IMR-90 (cell line): ENCODE results near the gene MAGI2. TPM values are rescaled to one million over a fixed set of nuclear protein-coding genes. Genes with fewer than 3 reads are reported as not detected.

Experiments
- ATAC-seq: fragments of 200-7000 bp; cut with Tn5 transposase; 2 replicates; pipeline ENCODE4 v1.9.1; 2020; ENCODE audit warnings: low read depth, mild to moderate bottlenecking, moderate library complexity
- BruUV-seq: library from RNA; stranded (reverse); fragments of 400-500 nt; replicated peaks from 2 replicates; lab custom pipeline; 2021; lab: Mats Ljungman, UMichigan
- CTCF ChIA-PET: fragments of 300-600 bp; formaldehyde crosslinking; extraction: SDS; loops from one replicate; lab custom pipeline; 2021; ENCODE audit warnings: antibody characterized with exemption; lab: Yijun Ruan, JAX
- POLR2A ChIA-PET: fragments of 300-600 bp; sonication (Branson Sonifier 250); formaldehyde crosslinking; loops from one replicate; lab custom pipeline; 2022; ENCODE audit warnings: antibody characterized with exemption; ENCODE audit not compliant: unreplicated experiment; lab: Charles Lee
- DNase-seq: peaks from one replicate; pipeline ENCODE4 v3.0.0; 2013
- H2AFZ ChIP-seq: replicated peaks from 2 replicates; pipeline ENCODE3; 2013; ENCODE audit warnings: low read length, mild to moderate bottlenecking; ENCODE audit not compliant: poor library complexity
- H2AK5ac ChIP-seq: 2 replicates; pipeline ENCODE4 v1.6.1; 2013; ENCODE audit warnings: low read depth, low read length, inconsistent platforms
- H2AK9ac ChIP-seq: replicated peaks from 2 replicates; pipeline ENCODE3; 2013; ENCODE audit warnings: mild to moderate bottlenecking, low read depth, low read length, moderate library complexity; ENCODE audit not compliant: poor library complexity
- H2BK120ac ChIP-seq: 2 replicates; pipeline ENCODE4 v1.6.1; 2013; ENCODE audit warnings: low read depth, low read length, inconsistent platforms
- H2BK15ac ChIP-seq: 3 replicates; pipeline ENCODE4 v1.6.1; 2013; ENCODE audit warnings: low read depth, low read length, inconsistent platforms
- H2BK20ac ChIP-seq: 2 replicates; pipeline ENCODE4 v1.6.1; 2013; ENCODE audit warnings: low read depth, mild to moderate bottlenecking, inconsistent platforms, low read length, moderate library complexity
- H2BK5ac ChIP-seq: 2 replicates; pipeline ENCODE4 v1.6.1; 2013; ENCODE audit warnings: mild to moderate bottlenecking, low read depth, low read length, inconsistent platforms; ENCODE audit not compliant: poor library complexity, severe bottlenecking
- H3K14ac ChIP-seq: replicated peaks from 2 replicates; pipeline ENCODE4 v1.6.1; 2013; ENCODE audit warnings: low read depth, low read length, inconsistent platforms
- H3K18ac ChIP-seq: 2 replicates; pipeline ENCODE4 v1.6.1; 2013; ENCODE audit warnings: low read depth, low read length, control low read depth
- H3K23ac ChIP-seq: 2 replicates; pipeline ENCODE4 v1.6.1; 2013; ENCODE audit warnings: low read depth, low read length, inconsistent platforms
- H3K27ac ChIP-seq: 2 replicates; pipeline ENCODE4 v1.5.1; 2013; ENCODE audit warnings: mild to moderate bottlenecking, control low read depth, low read length; ENCODE audit not compliant: insufficient read depth
- H3K27me3 ChIP-seq: 2 replicates; pipeline ENCODE4 v1.6.1; 2013; ENCODE audit warnings: low read length; ENCODE audit not compliant: control insufficient read depth, insufficient read depth
- H3K36me3 ChIP-seq: 2 replicates; pipeline ENCODE4 v1.6.1; 2013; ENCODE audit warnings: low read length, mixed read lengths; ENCODE audit not compliant: control insufficient read depth, insufficient read depth
- H3K4ac ChIP-seq: 2 replicates; pipeline ENCODE4 v1.6.1; 2013; ENCODE audit warnings: low read depth, low read length, inconsistent platforms
- H3K4me1 ChIP-seq: 2 replicates; pipeline ENCODE4 v1.6.1; 2013; ENCODE audit warnings: low read length, mixed read lengths; ENCODE audit not compliant: control insufficient read depth, insufficient read depth
- H3K4me2 ChIP-seq: 2 replicates; pipeline ENCODE4 v1.6.1; 2013; ENCODE audit warnings: low read depth, mild to moderate bottlenecking, control low read depth, low read length, moderate library complexity
- H3K4me3 ChIP-seq: 2 replicates; pipeline ENCODE4 v1.5.1; 2013; ENCODE audit warnings: low read depth, mild to moderate bottlenecking, control low read depth, low read length, moderate library complexity; ENCODE audit not compliant: insufficient read depth
- H3K56ac ChIP-seq: 2 replicates; pipeline ENCODE4 v1.6.1; 2013; ENCODE audit warnings: low read length, inconsistent platforms; ENCODE audit not compliant: insufficient read depth; ENCODE audit errors: extremely low read depth
- H3K79me1 ChIP-seq, 2 experiments: 2 replicates each; pipeline ENCODE4 v1.6.1; 2013; ENCODE audit warnings: low read length in 2 of 2, inconsistent platforms in 1 of 2, low read depth in 1 of 2
- H3K9ac ChIP-seq: 2 replicates; pipeline ENCODE4 v1.6.1; 2013; ENCODE audit warnings: low read depth, low read length, control low read depth
- H3K9me1 ChIP-seq: 2 replicates; pipeline ENCODE4 v1.6.1; 2013; ENCODE audit warnings: low read length, inconsistent platforms; ENCODE audit not compliant: insufficient read depth
- H3K9me3 ChIP-seq: 2 replicates; pipeline ENCODE4 v1.6.1; 2013; ENCODE audit warnings: low read length; ENCODE audit not compliant: control insufficient read depth, insufficient read depth
- H4K20me1 ChIP-seq: 2 replicates; pipeline ENCODE4 v1.6.1; 2013; ENCODE audit warnings: low read length, inconsistent platforms; ENCODE audit not compliant: insufficient read depth
- H4K5ac ChIP-seq: 2 replicates; pipeline ENCODE4 v1.6.1; 2013; ENCODE audit warnings: mild to moderate bottlenecking, low read depth, low read length, control low read depth
- H4K8ac ChIP-seq, 2 experiments: 2 replicates each; pipeline ENCODE4 v1.6.1; 2013; ENCODE audit warnings: low read depth in 2 of 2, low read length in 2 of 2, control low read depth in 1 of 2, inconsistent platforms in 1 of 2
- H4K91ac ChIP-seq: 2 replicates; pipeline ENCODE4 v1.6.1; 2013; ENCODE audit warnings: low read depth, low read length, inconsistent platforms; ENCODE audit not compliant: insufficient read depth
- BHLHE40 ChIP-seq: fragments of 150-350 bp; IDR thresholded peaks from 2 replicates; pipeline ENCODE4 v1.6.1; 2016; ENCODE audit warnings: mild to moderate bottlenecking, low read depth, low read length
- CEBPB ChIP-seq: IDR thresholded peaks from 2 replicates; pipeline ENCODE4 v1.6.1; 2012; ENCODE audit warnings: low read depth, low read length, improper control_type of control experiment
- CHD1 ChIP-seq: IDR thresholded peaks from 2 replicates; pipeline ENCODE4 v1.6.1; 2012; ENCODE audit warnings: low read depth, low read length, improper control_type of control experiment
- FOS ChIP-seq: fragments of 150-350 bp; IDR thresholded peaks from 2 replicates; pipeline ENCODE4 v1.6.1; 2016; ENCODE audit warnings: low read depth, low read length
- MAFK ChIP-seq: IDR thresholded peaks from 2 replicates; pipeline ENCODE4 v1.6.1; 2012; ENCODE audit warnings: low read depth, low read length, improper control_type of control experiment
- MAZ ChIP-seq: IDR thresholded peaks from 2 replicates; pipeline ENCODE4 v1.6.1; 2012; ENCODE audit warnings: low read depth, mild to moderate bottlenecking, low read length, improper control_type of control experiment, moderate library complexity, borderline replicate concordance
- MXI1 ChIP-seq: IDR thresholded peaks from 2 replicates; pipeline ENCODE4 v1.6.1; 2012; ENCODE audit warnings: low read depth, mild to moderate bottlenecking, low read length, moderate library complexity, borderline replicate concordance
- NFE2L2 ChIP-seq: fragments of 150-350 bp; IDR thresholded peaks from 2 replicates; pipeline ENCODE4 v1.6.1; 2016; ENCODE audit warnings: low read depth, mild to moderate bottlenecking, low read length
- POLR2A ChIP-seq: IDR thresholded peaks from 2 replicates; pipeline ENCODE4 v1.6.1; 2012; ENCODE audit warnings: mild to moderate bottlenecking, low read depth, low read length
- RAD21 ChIP-seq: IDR thresholded peaks from 2 replicates; pipeline ENCODE4 v1.6.1; 2012; ENCODE audit warnings: low read length, improper control_type of control experiment
- RCOR1 ChIP-seq: IDR thresholded peaks from 2 replicates; pipeline ENCODE4 v1.6.1; 2012; ENCODE audit warnings: mild to moderate bottlenecking, low read length, improper control_type of control experiment; ENCODE audit not compliant: insufficient replicate concordance
- RFX5 ChIP-seq: IDR thresholded peaks from 2 replicates; pipeline ENCODE4 v1.8.0; 2012; ENCODE audit warnings: low read depth, mild to moderate bottlenecking, low read length, moderate library complexity
- SMC3 ChIP-seq: fragments of 150-350 bp; IDR thresholded peaks from 2 replicates; pipeline ENCODE4 v1.6.1; 2016; ENCODE audit warnings: low read depth, mild to moderate bottlenecking, antibody characterized with exemption, low read length, moderate library complexity
- WGBS, 2 experiments: methylation state at CpG; one replicate each; pipeline versions ENCODE4 v1.1.5 to v1.1.7; 2013; ENCODE audit warnings: missing lambda C conversion rate in 2 of 2; ENCODE audit not compliant: insufficient read length in 1 of 2; ENCODE audit errors: extremely low coverage in 2 of 2; 5-methylcytosine and 5-hydroxymethylcytosine counted together
- dilution Hi-C: fragments of 300-500 bp; cut with HindIII; formaldehyde crosslinking; loops from one replicate; pipeline ENCODE4 v1.14.3; 2018; ENCODE audit warnings: low sequenced_read_pairs; ENCODE audit not compliant: unreplicated experiment
- in situ Hi-C: fragments of 300-500 bp; cut with MboI; formaldehyde crosslinking; loops from 3 replicates; pipeline ENCODE4 v1.14.3; 2019; ENCODE audit warnings: low sequenced_read_pairs, inconsistent platforms, mixed read lengths
- intact Hi-C: fragments of 100-400 bp; cut with micrococcal nuclease; formaldehyde crosslinking; loops from 2 replicates; pipeline ENCODE4 v1.10.0; 2022
- polyA plus RNA-seq, 3 experiments: library from polyadenylated mRNA; depleted of rRNA; stranded (reverse); fragments of >200 nt; gene quantifications; 2 replicates each; pipeline ENCODE4 v1.2.3, GENCODE V29; 2012; ENCODE audit warnings: low replicate concordance in 1 of 3
- total RNA-seq: library from RNA; depleted of rRNA; stranded (reverse); fragments of >200 nt; gene quantifications from 2 replicates; pipeline ENCODE4 v1.2.3, GENCODE V29; 2012
- TF ChIP-seq, protein P1 (sequence below): fragments of 150-350 bp; IDR thresholded peaks from 2 replicates; pipeline ENCODE4 v1.6.1; 2017; ENCODE audit warnings: mild to moderate bottlenecking, antibody characterized with exemption, low read length, low read depth
- TF ChIP-seq, protein P2 (sequence below): conservative IDR thresholded peaks from 2 replicates; pipeline ENCODE4 v1.5.1; 2012; ENCODE audit warnings: mild to moderate bottlenecking, low read depth, low read length, improper control_type of control experiment
- TF ChIP-seq, protein P3 (sequence below): fragments of 150-350 bp; IDR thresholded peaks from 2 replicates; pipeline ENCODE4 v1.6.1; 2016; ENCODE audit warnings: low read depth, mild to moderate bottlenecking, low read length, moderate library complexity, borderline replicate concordance

The MAGI2 gene
- total and polyA plus RNA-seq, 2 of the 4 experiments (the other 2 are of a cell fraction), result 2.5 to 17.9 TPM

DNA sequence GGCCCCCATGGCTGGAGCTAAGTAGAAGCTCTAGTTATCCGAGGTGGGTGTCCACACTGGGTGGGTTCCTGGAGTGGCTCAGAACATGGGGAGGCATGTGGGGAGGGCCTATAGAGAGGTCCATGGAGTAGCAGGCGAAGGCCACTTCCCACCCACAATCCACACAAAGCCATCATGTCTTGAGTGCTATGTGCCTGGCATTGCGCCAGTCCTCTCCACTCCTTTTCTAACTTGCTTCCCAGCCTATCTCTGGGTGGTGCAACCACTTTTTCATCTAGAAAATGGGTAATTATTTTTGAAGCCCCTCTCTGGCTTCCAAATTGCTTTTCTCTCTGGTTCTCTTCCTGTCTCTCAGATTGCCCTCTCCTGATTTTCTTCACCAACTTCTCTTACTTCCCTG is 1391.3 kb downstream of the MAGI2 start:
- in situ Hi-C loops (no loop called here), intact Hi-C loops (no loop called here), dilution Hi-C loops (no loop called here)
- no CpG with 5 or more reads among the region's 3 CpGs for WGBS, 2 experiments
- H3K4me1 ChIP-seq, result no peaks in the 10 kb centered on the region
- ATAC-seq (no peak), DNase-seq (no peak)
- no peaks in the 10 kb centered on the region for H3K27me3 ChIP-seq
- H2BK20ac ChIP-seq, result no peak overlapping the region
- H3K18ac ChIP-seq, result no peak overlapping the region
- no peak overlapping the region for H4K8ac ChIP-seq
- no peaks in the 10 kb centered on the region for H3K9me1 ChIP-seq
- H2BK5ac ChIP-seq, result no peak overlapping the region
- no peak overlapping the region for H3K27ac ChIP-seq
- BruUV-seq, result no TSS peak
- H3K56ac ChIP-seq, result no peak overlapping the region
- no peaks in the 10 kb centered on the region for H3K79me1 ChIP-seq
- no peaks in the 10 kb centered on the region for H3K36me3 ChIP-seq
- no peak overlapping the region for H3K4me3 ChIP-seq
- H2AK9ac ChIP-seq, result no peak overlapping the region
- no peak overlapping the region for H4K91ac ChIP-seq
- TF ChIP-seq, protein P1, sequence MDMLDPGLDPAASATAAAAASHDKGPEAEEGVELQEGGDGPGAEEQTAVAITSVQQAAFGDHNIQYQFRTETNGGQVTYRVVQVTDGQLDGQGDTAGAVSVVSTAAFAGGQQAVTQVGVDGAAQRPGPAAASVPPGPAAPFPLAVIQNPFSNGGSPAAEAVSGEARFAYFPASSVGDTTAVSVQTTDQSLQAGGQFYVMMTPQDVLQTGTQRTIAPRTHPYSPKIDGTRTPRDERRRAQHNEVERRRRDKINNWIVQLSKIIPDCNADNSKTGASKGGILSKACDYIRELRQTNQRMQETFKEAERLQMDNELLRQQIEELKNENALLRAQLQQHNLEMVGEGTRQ, result no peak
- TF ChIP-seq POLR2A (no peak), FOS (no peak), MAZ (no peak), MXI1 (no peak), RFX5 (no peak), MAFK (no peak), CEBPB (no peak), CHD1 (no peak), RAD21 (no peak), RCOR1 (no peak), SMC3 (no peak), NFE2L2 (no peak), BHLHE40 (no peak)
- TF ChIP-seq, protein P2, sequence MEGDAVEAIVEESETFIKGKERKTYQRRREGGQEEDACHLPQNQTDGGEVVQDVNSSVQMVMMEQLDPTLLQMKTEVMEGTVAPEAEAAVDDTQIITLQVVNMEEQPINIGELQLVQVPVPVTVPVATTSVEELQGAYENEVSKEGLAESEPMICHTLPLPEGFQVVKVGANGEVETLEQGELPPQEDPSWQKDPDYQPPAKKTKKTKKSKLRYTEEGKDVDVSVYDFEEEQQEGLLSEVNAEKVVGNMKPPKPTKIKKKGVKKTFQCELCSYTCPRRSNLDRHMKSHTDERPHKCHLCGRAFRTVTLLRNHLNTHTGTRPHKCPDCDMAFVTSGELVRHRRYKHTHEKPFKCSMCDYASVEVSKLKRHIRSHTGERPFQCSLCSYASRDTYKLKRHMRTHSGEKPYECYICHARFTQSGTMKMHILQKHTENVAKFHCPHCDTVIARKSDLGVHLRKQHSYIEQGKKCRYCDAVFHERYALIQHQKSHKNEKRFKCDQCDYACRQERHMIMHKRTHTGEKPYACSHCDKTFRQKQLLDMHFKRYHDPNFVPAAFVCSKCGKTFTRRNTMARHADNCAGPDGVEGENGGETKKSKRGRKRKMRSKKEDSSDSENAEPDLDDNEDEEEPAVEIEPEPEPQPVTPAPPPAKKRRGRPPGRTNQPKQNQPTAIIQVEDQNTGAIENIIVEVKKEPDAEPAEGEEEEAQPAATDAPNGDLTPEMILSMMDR, result no peak
- TF ChIP-seq, protein P3, sequence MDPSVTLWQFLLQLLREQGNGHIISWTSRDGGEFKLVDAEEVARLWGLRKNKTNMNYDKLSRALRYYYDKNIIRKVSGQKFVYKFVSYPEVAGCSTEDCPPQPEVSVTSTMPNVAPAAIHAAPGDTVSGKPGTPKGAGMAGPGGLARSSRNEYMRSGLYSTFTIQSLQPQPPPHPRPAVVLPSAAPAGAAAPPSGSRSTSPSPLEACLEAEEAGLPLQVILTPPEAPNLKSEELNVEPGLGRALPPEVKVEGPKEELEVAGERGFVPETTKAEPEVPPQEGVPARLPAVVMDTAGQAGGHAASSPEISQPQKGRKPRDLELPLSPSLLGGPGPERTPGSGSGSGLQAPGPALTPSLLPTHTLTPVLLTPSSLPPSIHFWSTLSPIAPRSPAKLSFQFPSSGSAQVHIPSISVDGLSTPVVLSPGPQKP, result no peak
- H4K5ac ChIP-seq, result no peak overlapping the region
- no peak overlapping the region for H3K9ac ChIP-seq
- no peak overlapping the region for H3K14ac ChIP-seq
- no peak overlapping the region for H2BK120ac ChIP-seq
- H2BK15ac ChIP-seq, result no peak overlapping the region
- H3K23ac ChIP-seq, result no peak overlapping the region
- H2AK5ac ChIP-seq, result no peak overlapping the region
- ChIA-PET CTCF (no interaction called here), POLR2A (no interaction called here)
- no peak overlapping the region for H3K4me2 ChIP-seq
- no peak overlapping the region for H2AFZ ChIP-seq
- H3K9me3 ChIP-seq, result no peaks in the 10 kb centered on the region
- no peaks in the 10 kb centered on the region for H4K20me1 ChIP-seq
- no peak overlapping the region for H3K4ac ChIP-seq
